Large intestine (tissue), 3 donors: ENCODE measurements around the gene AQP12B. TPM values are rescaled to one million over a fixed set of nuclear protein-coding genes. Genes with fewer than 3 reads are reported as not detected.

Experiments
- DNase-seq, 2 donors: peaks; one replicate each; pipeline versions ENCODE4 v3.0.0 to v3.0.0-alpha.2; 2013
- H3K27ac ChIP-seq: one replicate; pipeline ENCODE4 v1.5.1; 2013; ENCODE audit warnings: low read length
- H3K27me3 ChIP-seq: 2 replicates; pipeline ENCODE4 v1.6.1; 2013; ENCODE audit warnings: low read length; ENCODE audit not compliant: control insufficient read depth, insufficient read depth
- H3K36me3 ChIP-seq: 2 replicates; pipeline ENCODE4 v1.6.1; 2013; ENCODE audit warnings: low read length; ENCODE audit not compliant: control insufficient read depth, insufficient read depth
- H3K4me1 ChIP-seq: one replicate; pipeline ENCODE4 v1.6.1; 2013; ENCODE audit warnings: low read length; ENCODE audit not compliant: control insufficient read depth, insufficient read depth
- H3K4me3 ChIP-seq: one replicate; pipeline ENCODE4 v1.5.1; 2013; ENCODE audit warnings: low read length
- H3K9me3 ChIP-seq: one replicate; pipeline ENCODE4 v1.6.1; 2013; ENCODE audit warnings: mild to moderate bottlenecking, low read depth, low read length, moderate library complexity; ENCODE audit not compliant: control insufficient read depth
- WGBS: methylation state at CpG from one replicate; pipeline ENCODE4 v1.1.5; 2013; ENCODE audit warnings: low lambda C conversion rate; ENCODE audit not compliant: insufficient coverage; 5-methylcytosine and 5-hydroxymethylcytosine counted together
- polyA plus RNA-seq: library from polyadenylated mRNA; unstranded; fragments of 120-200 nt; gene quantifications from one replicate; pipeline ENCODE4 v1.2.1, GENCODE V29; 2013

The AQP12B gene
- polyA plus RNA-seq, 1 donor = 10.6 TPM

GRCh38 chr2:240708457-240708856, 25.8 kb upstream of the AQP12B start:
- H3K27ac ChIP-seq = no peak overlapping the region
- no CpG with 5 or more reads among the region's 7 CpGs for WGBS
- no peaks in the 10 kb centered on the region for H3K36me3 ChIP-seq
- no peaks in the 10 kb centered on the region for H3K4me1 ChIP-seq
- no peak overlapping the region for H3K4me3 ChIP-seq
- no peak for DNase-seq
- H3K9me3 ChIP-seq = no peaks in the 10 kb centered on the region
- peaks cover 6% of the 10 kb centered on the region for H3K27me3 ChIP-seq

GRCh38 chr2:240707821-240708220, 25.1 kb upstream of the AQP12B start:
- no peak for DNase-seq
- WGBS = no CpG with 5 or more reads among the region's 10 CpGs
- Histone ChIP-seq H3K36me3 (no peaks in the 10 kb centered on the region), H3K4me3 (no peak overlapping the region), H3K27ac (no peak overlapping the region), H3K27me3 (peaks cover 12% of the 10 kb centered on the region), H3K9me3 (no peaks in the 10 kb centered on the region), H3K4me1 (no peaks in the 10 kb centered on the region)

GRCh38 chr2:240707043-240707756, 24.5 kb upstream of the AQP12B start:
- Histone ChIP-seq H3K4me3 (no peak overlapping the region), H3K27me3 (peaks cover 14% of the 10 kb centered on the region), H3K9me3 (no peaks in the 10 kb centered on the region), H3K27ac (no peak overlapping the region), H3K36me3 (no peaks in the 10 kb centered on the region), H3K4me1 (no peaks in the 10 kb centered on the region)
- WGBS = 100% methylated on average over 1 of the region's 15 CpGs
- DNase-seq = no peak

- H3K4me1 ChIP-seq = no peaks in the 10 kb centered on the region
- WGBS = 90% methylated on average over 3 of the region's 12 CpGs
These were observed 22.6 kb upstream of the AQP12B start for GRCh38 chr2:240705204-240705791.

GRCh38 chr2:240704651-240705050, 22.0 kb upstream of the AQP12B start:
- H3K27ac ChIP-seq = no peak overlapping the region
- H3K4me1 ChIP-seq = no peaks in the 10 kb centered on the region
- DNase-seq = no peak
- H3K9me3 ChIP-seq = no peaks in the 10 kb centered on the region
- no peak overlapping the region for H3K4me3 ChIP-seq
- H3K36me3 ChIP-seq = no peaks in the 10 kb centered on the region
- peaks cover 14% of the 10 kb centered on the region for H3K27me3 ChIP-seq
- no CpG with 5 or more reads among the region's 19 CpGs for WGBS

More at GRCh38 chr2:240705204-240705791, 22.6 kb upstream of the AQP12B start:
- no peak for DNase-seq
- Histone ChIP-seq H3K4me3 (no peak overlapping the region), H3K9me3 (no peaks in the 10 kb centered on the region), H3K27ac (no peak overlapping the region), H3K36me3 (no peaks in the 10 kb centered on the region), H3K27me3 (peaks cover 14% of the 10 kb centered on the region)

GRCh38 chr2:240703417-240704341, 21.0 kb upstream of the AQP12B start:
- no peak overlapping the region for H3K4me3 ChIP-seq
- peaks cover 14% of the 10 kb centered on the region for H3K27me3 ChIP-seq
- H3K27ac ChIP-seq = no peak overlapping the region
- H3K4me1 ChIP-seq = no peaks in the 10 kb centered on the region
- DNase-seq = no peak
- H3K9me3 ChIP-seq = no peaks in the 10 kb centered on the region
- WGBS = no CpG with 5 or more reads among the region's 18 CpGs
- H3K36me3 ChIP-seq = no peaks in the 10 kb centered on the region

- Histone ChIP-seq H3K9me3 (no peaks in the 10 kb centered on the region), H3K36me3 (no peaks in the 10 kb centered on the region), H3K4me3 (no peak overlapping the region), H3K27ac (no peak overlapping the region), H3K4me1 (no peaks in the 10 kb centered on the region), H3K27me3 (peaks cover 14% of the 10 kb centered on the region)
- no peak for DNase-seq
- WGBS = 82% methylated on average over 3 of the region's 9 CpGs
These were observed 19.9 kb upstream of the AQP12B start for GRCh38 chr2:240702640-240703011.

- peaks cover 14% of the 10 kb centered on the region for H3K27me3 ChIP-seq
- H3K36me3 ChIP-seq = no peaks in the 10 kb centered on the region
- DNase-seq = no peak
- H3K4me1 ChIP-seq = no peaks in the 10 kb centered on the region
- no peak overlapping the region for H3K27ac ChIP-seq
- no peak overlapping the region for H3K4me3 ChIP-seq
- no peaks in the 10 kb centered on the region for H3K9me3 ChIP-seq
- WGBS = no CpG with 5 or more reads among the region's 30 CpGs
These were observed 19.3 kb upstream of the AQP12B start for GRCh38 chr2:240701736-240702639.

- H3K27me3 ChIP-seq = peaks cover 14% of the 10 kb centered on the region
- no peak overlapping the region for H3K4me3 ChIP-seq
- no peaks in the 10 kb centered on the region for H3K9me3 ChIP-seq
- H3K27ac ChIP-seq = no peak overlapping the region
- H3K4me1 ChIP-seq = no peaks in the 10 kb centered on the region
- no peaks in the 10 kb centered on the region for H3K36me3 ChIP-seq
- WGBS = no CpG with 5 or more reads among the region's 67 CpGs
- no peak for DNase-seq
These were observed 18.5 kb upstream of the AQP12B start for GRCh38 chr2:240701091-240701735.
